OCI-LY1 (cell line): ENCODE data around the gene CALR3.

Experiments
- CTCF ChIP-seq: fragments of 200-600 bp; sonication (generic), shearing (Covaris generic); IDR thresholded peaks from 2 replicates; pipeline ENCODE4 v1.5.1; 2017; ENCODE audit warnings: mild to moderate bottlenecking, antibody characterized with exemption, low read length, moderate library complexity, mixed read lengths
- EZH2 ChIP-seq: fragments of 200-600 bp; sonication (generic), shearing (Covaris generic); IDR thresholded peaks from 2 replicates; pipeline ENCODE4 v1.8.0; 2017; ENCODE audit warnings: borderline replicate concordance, mixed run types, mild to moderate bottlenecking, antibody characterized with exemption, low read length, moderate library complexity, mixed read lengths

GRCh38 chr19:16461630-16462051, 34.3 kb downstream of the CALR3 start:
- TF ChIP-seq CTCF, result no peak
- TF ChIP-seq EZH2, result no peak
